Adrenal gland (tissue), 12 donors: Measurements from ENCODE around the gene LMTK2. TPM values are rescaled to one million over a fixed set of nuclear protein-coding genes. Genes with fewer than 3 reads are reported as not detected.
A peak's percentile ranks its signal among the peaks of the same experiment; 100 is the strongest.

ENCODE experiments used
- DNase-seq, 7 donors: peaks; one replicate each; pipeline ENCODE4 v3.0.0-alpha.2; 2019 to 2020
- H3K27ac ChIP-seq, 5 donors: fragments of 200-600 bp; sonication (generic) in 4 of 5; 1 replicate in 3 of 5; 2 replicates in 2 of 5; pipeline versions ENCODE4 v1.5.1 to v1.8.0; 2016 to 2020; ENCODE audit warnings: mild to moderate bottlenecking in 1 of 5
- H3K27me3 ChIP-seq: fragments of 200-600 bp; 2 replicates; pipeline ENCODE4 v1.8.0; 2021
- H3K36me3 ChIP-seq, 2 donors: fragments of 200-600 bp; replicated peaks in 1 of 2; 1 replicate in 1 of 2; 2 replicates in 1 of 2; pipeline versions ENCODE4 v1.5.1 to v1.8.0; 2018 to 2022
- H3K4me1 ChIP-seq, 2 donors: fragments of 200-600 bp; replicated peaks in 1 of 2; 1 replicate in 1 of 2; 2 replicates in 1 of 2; pipeline versions ENCODE4 v1.5.1 to v1.8.0; 2018 to 2021
- H3K4me3 ChIP-seq, 4 donors: fragments of 200-600 bp; sonication (generic) in 3 of 4; one replicate each; pipeline ENCODE4 v1.5.1; 2016 to 2018
- H3K9me3 ChIP-seq, 3 donors: fragments of 200-600 bp; sonication (generic) in 1 of 3; replicated peaks in 1 of 3; 1 replicate in 2 of 3; 2 replicates in 1 of 3; pipeline versions ENCODE4 v1.5.1 to v1.8.0; 2016 to 2021
- POLR2A ChIP-seq, 2 donors: fragments of 450-650 bp; IDR thresholded peaks; one replicate each; pipeline ENCODE4 v1.6.1; 2017; ENCODE audit warnings: antibody characterized with exemption in 2 of 2, mild to moderate bottlenecking in 2 of 2, moderate library complexity in 1 of 2
- WGBS, 4 donors: extraction: QIAGEN DNeasy Blood & Tissue Kit in 2 of 4; methylation state at CpG; one replicate each; pipeline versions ENCODE4 v1.1.5 to v1.1.7; 2013 to 2017; 5-methylcytosine and 5-hydroxymethylcytosine counted together
- intact Hi-C, 2 donors: fragments of 100-400 bp; cut with DNase I; formaldehyde crosslinking; loops; one replicate each; pipeline versions ENCODE4 v1.14.1 to v1.15.0; 2022 to 2023
- polyA plus RNA-seq, 3 donors: library from polyadenylated mRNA; stranded (reverse); fragments of 200-250 nt in 2 of 3; fragments of 350-450 nt in 1 of 3; fragmentation: Illumina TruSeq in 1 of 3; extraction: RNeasy Lipid Tissue Mini Kit (QIAGEN cat#74804) in 1 of 3; gene quantifications; one replicate each; pipeline ENCODE4 v1.2.3, GENCODE V29; 2013 to 2014
- total RNA-seq, 9 donors: library from RNA; depleted of rRNA in 4 of 9; stranded (reverse); fragments of >200 nt in 4 of 9; fragments of 120-200 nt in 1 of 9; fragmentation: NEBNext Ultra II Directional in 1 of 9; extraction: Animal tissue kit (Norgen Biotek cat#: 25700) in 1 of 9; gene quantifications; one replicate each; pipeline versions ENCODE4 v1.1.0 to v1.2.4, GENCODE V29; 2013 to 2023
- TF ChIP-seq, protein P1 (sequence below), 6 experiments: fragments of 450-650 bp in 4 of 6; fragments of 200-600 bp in 2 of 6; sonication (generic) in 1 of 6; IDR thresholded peaks; 1 replicate in 5 of 6; 2 replicates in 1 of 6; pipeline versions ENCODE4 v1.5.1 to v1.8.0; 2016 to 2021; ENCODE audit warnings: antibody characterized with exemption in 6 of 6, mild to moderate bottlenecking in 2 of 6, moderate library complexity in 1 of 6
- donor health status: healthy with polysubstance abuse.
- donor health status: Bipolar disorder and iron deficiency.
- donor health status: DM: yes; HTN: yes; CAD: no.
- donor health status: DM: no; HTN: no; CAD: no.
- donor health status: DM: no; HTN: no; CAD: no.
- donor health status: DM: yes; HTN: yes; CAD: no.

The LMTK2 gene
- total and polyA plus RNA-seq, 12 donors, result 3.4 to 36.2 (median 22.4) TPM

- Histone ChIP-seq H3K36me3 (peaks cover 0 to 24% of the 10 kb centered on the region in 2 donors), H3K27me3 (no peaks in the 10 kb centered on the region), H3K4me1 (peaks cover 2 to 7% of the 10 kb centered on the region in 2 donors), H3K9me3 (no peaks in the 10 kb centered on the region), H3K27ac (no peak overlapping the region), H3K4me3 (no peak overlapping the region)
- 88 to 94% (median 92%) methylated on average over 8 of the region's 8 CpGs for WGBS, 4 donors
- no peak for TF ChIP-seq POLR2A (IDR thresholded peaks at IDR 0.05)
- TF ChIP-seq, protein P1, sequence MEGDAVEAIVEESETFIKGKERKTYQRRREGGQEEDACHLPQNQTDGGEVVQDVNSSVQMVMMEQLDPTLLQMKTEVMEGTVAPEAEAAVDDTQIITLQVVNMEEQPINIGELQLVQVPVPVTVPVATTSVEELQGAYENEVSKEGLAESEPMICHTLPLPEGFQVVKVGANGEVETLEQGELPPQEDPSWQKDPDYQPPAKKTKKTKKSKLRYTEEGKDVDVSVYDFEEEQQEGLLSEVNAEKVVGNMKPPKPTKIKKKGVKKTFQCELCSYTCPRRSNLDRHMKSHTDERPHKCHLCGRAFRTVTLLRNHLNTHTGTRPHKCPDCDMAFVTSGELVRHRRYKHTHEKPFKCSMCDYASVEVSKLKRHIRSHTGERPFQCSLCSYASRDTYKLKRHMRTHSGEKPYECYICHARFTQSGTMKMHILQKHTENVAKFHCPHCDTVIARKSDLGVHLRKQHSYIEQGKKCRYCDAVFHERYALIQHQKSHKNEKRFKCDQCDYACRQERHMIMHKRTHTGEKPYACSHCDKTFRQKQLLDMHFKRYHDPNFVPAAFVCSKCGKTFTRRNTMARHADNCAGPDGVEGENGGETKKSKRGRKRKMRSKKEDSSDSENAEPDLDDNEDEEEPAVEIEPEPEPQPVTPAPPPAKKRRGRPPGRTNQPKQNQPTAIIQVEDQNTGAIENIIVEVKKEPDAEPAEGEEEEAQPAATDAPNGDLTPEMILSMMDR (IDR thresholded peaks at IDR 0.05), result no peak
- intact Hi-C loops, result no loop called here
- DNase-seq, result no peak
Measured at GRCh38 chr7:98170966-98171365, 64.3 kb downstream of the LMTK2 start.

DNA sequence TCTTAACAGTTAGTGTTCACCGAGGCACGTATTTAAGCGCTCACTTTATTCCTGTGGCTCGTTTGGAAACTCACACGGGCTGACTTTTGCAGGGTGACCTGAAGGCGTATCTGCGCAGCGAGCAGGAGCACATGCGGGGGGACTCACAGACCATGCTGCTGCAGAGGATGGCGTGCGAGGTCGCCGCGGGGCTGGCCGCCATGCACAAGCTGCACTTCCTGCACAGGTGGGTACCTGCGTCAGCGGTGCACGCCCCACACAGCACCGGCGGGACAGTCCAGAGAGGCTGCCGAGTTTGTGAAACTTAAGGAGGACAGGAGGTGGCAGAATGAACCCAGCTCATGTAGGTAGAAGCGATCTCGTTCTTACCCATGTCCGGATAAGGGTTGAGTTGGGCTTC, 64.8 kb downstream of the LMTK2 start:
- no peak for TF ChIP-seq POLR2A (IDR thresholded peaks at IDR 0.05)
- TF ChIP-seq, protein P1 (IDR thresholded peaks at IDR 0.05), result no peak
- Histone ChIP-seq H3K9me3 (no peaks in the 10 kb centered on the region), H3K4me1 (peaks cover 0 to 5% of the 10 kb centered on the region in 2 donors), H3K27me3 (no peaks in the 10 kb centered on the region), H3K27ac (no peak overlapping the region), H3K4me3 (no peak overlapping the region), H3K36me3 (peaks cover 0 to 24% of the 10 kb centered on the region in 2 donors)
- DNase-seq, result no peak
- 93 to 96% (median 94%) methylated on average over 22 to 24 of the region's 24 CpGs for WGBS, 4 donors
- intact Hi-C loops, result no loop called here

- Histone ChIP-seq H3K4me1 (peaks cover 0 to 5% of the 10 kb centered on the region in 2 donors), H3K36me3 (peaks cover 0 to 24% of the 10 kb centered on the region in 2 donors), H3K27me3 (no peaks in the 10 kb centered on the region), H3K27ac (no peak overlapping the region), H3K4me3 (no peak overlapping the region), H3K9me3 (no peaks in the 10 kb centered on the region)
- TF ChIP-seq POLR2A (IDR thresholded peaks at IDR 0.05), result no peak
- peak in 2 of 7 donors; percentile 32 to 66 for DNase-seq
- intact Hi-C loops, result no loop called here
- 86 to 91% (median 87%) methylated on average over 19 to 20 of the region's 20 CpGs for WGBS, 4 donors
Measured at GRCh38 chr7:98174334-98175259, 67.9 kb downstream of the LMTK2 start.

GRCh38 chr7:98175260-98175940, 68.7 kb downstream of the LMTK2 start:
- H3K4me3 ChIP-seq, result no peak overlapping the region
- TF ChIP-seq POLR2A (IDR thresholded peaks at IDR 0.05), result no peak
- TF ChIP-seq, protein P1 (IDR thresholded peaks at IDR 0.05), result no peak
- H3K27me3 ChIP-seq, result no peaks in the 10 kb centered on the region
- H3K4me1 ChIP-seq, result peaks cover 0 to 5% of the 10 kb centered on the region in 2 donors
- intact Hi-C loops, result no loop called here
- peaks cover 0 to 24% of the 10 kb centered on the region in 2 donors for H3K36me3 ChIP-seq
- no peaks in the 10 kb centered on the region for H3K9me3 ChIP-seq
- WGBS, 4 donors, result 88 to 91% (median 89%) methylated on average over 8 of the region's 8 CpGs
- no peak overlapping the region for H3K27ac ChIP-seq
- no peak for DNase-seq
